Activated T-cell treated with anti-CD3 and anti-CD28 coated beads, Interleukin-2, amount 50 U/mL, for 72 hours (primary cell): ENCODE data around the gene CD1B. TPM values are rescaled to one million over a fixed set of nuclear protein-coding genes. Genes with fewer than 3 reads are reported as not detected.
"Not testable (repeated sequence)": the region's sequence is repeated elsewhere in the genome, so short reads cannot be mapped to it uniquely, and the experiment has no call there.

ENCODE experiments used
- ATAC-seq, 2 donors: fragments of 150-1000 bp; cut with Tn5 transposase; replicated peaks in 1 of 2; 2 replicates each; pipeline ENCODE4 v1.10.0; 2021; ENCODE audit warnings: moderate library complexity in 2 of 2, mild to moderate bottlenecking in 1 of 2
- DNase-seq, 2 donors: peaks; one replicate each; pipeline ENCODE4 v3.0.0; 2021 to 2022; ENCODE audit warnings: mixed read lengths in 1 of 2
- H3K27ac Mint-ChIP-seq: one replicate; pipeline ENCODE4 v1.8.0; 2022; ENCODE audit warnings: mild to moderate bottlenecking, moderate library complexity, mixed read lengths
- H3K27me3 Mint-ChIP-seq: one replicate; pipeline ENCODE4 v1.8.0; 2022; ENCODE audit warnings: low read depth, mixed read lengths
- H3K36me3 Mint-ChIP-seq, 2 donors: one replicate each; pipeline ENCODE4 v1.8.0; 2022; ENCODE audit warnings: mixed read lengths in 2 of 2, mild to moderate bottlenecking in 1 of 2; ENCODE audit not compliant: insufficient read depth in 2 of 2
- H3K4me1 Mint-ChIP-seq: one replicate; pipeline ENCODE4 v1.8.0; 2022; ENCODE audit warnings: low read depth, mixed read lengths
- H3K4me3 Mint-ChIP-seq, 2 donors: one replicate each; pipeline ENCODE4 v1.8.0; 2022; ENCODE audit warnings: mild to moderate bottlenecking in 2 of 2, mixed read lengths in 2 of 2, moderate library complexity in 2 of 2
- H3K9me3 Mint-ChIP-seq, 2 donors: one replicate each; pipeline ENCODE4 v1.8.0; 2022; ENCODE audit warnings: mixed read lengths in 2 of 2
- total RNA-seq, 2 donors: library from RNA; stranded (reverse); gene quantifications; one replicate each; pipeline ENCODE4 v1.2.3, GENCODE V29; 2022

Gene CD1B
- total RNA-seq, 2 donors from 2014 or later: not detected

- Mint-ChIP-seq H3K9me3 (peaks cover 9% of the 10 kb centered on the region in 2 donors), H3K4me1 (no peaks in the 10 kb centered on the region), H3K27ac (no peak overlapping the region), H3K36me3 (no peaks in the 10 kb centered on the region), H3K27me3 (peaks cover 5% of the 10 kb centered on the region), H3K4me3 (no peak overlapping the region)
- DNase-seq (no peak), ATAC-seq (no peak)
Measured at GRCh38 chr1:158310623-158311022, 20.7 kb downstream of the CD1B start.

GRCh38 chr1:158295791-158296190 is 35.5 kb downstream of the CD1B start:
- H3K36me3 Mint-ChIP-seq: peaks cover 3 to 5% of the 10 kb centered on the region in 2 donors
- H3K27ac Mint-ChIP-seq: no peak overlapping the region
- H3K4me1 Mint-ChIP-seq: no peaks in the 10 kb centered on the region
- ATAC-seq (no peak), DNase-seq (no peak)
- peaks cover 8% of the 10 kb centered on the region in 2 donors for H3K9me3 Mint-ChIP-seq
- H3K27me3 Mint-ChIP-seq: peaks cover 7% of the 10 kb centered on the region
- H3K4me3 Mint-ChIP-seq: no peak overlapping the region

GRCh38 chr1:158290321-158290844 is 40.9 kb downstream of the CD1B start:
- Mint-ChIP-seq H3K36me3 (no peaks in the 10 kb centered on the region), H3K27ac (no peak overlapping the region), H3K4me3 (no peak overlapping the region), H3K4me1 (peaks cover 19% of the 10 kb centered on the region), H3K9me3 (no peaks in the 10 kb centered on the region), H3K27me3 (peaks cover 5% of the 10 kb centered on the region)
- no peak for ATAC-seq
- DNase-seq: no peak

- Mint-ChIP-seq H3K36me3 (no peaks in the 10 kb centered on the region), H3K4me3 (no peak within 1 kb of the TSS), H3K9me3 (no peaks in the 10 kb centered on the region), H3K4me1 (peaks cover 23% of the 10 kb centered on the region), H3K27ac (no peak within 1 kb of the TSS), H3K27me3 (peaks cover 5% of the 10 kb centered on the region)
- ATAC-seq (no peak), DNase-seq (no peak)
Measured at GRCh38 chr1:158289811-158290210, 41.5 kb downstream of the CD1B start, which contains the start of gene CD1C. Gene CD1C (plus strand): TSS chr1:158289923. CDS start chr1:158290065, 142 bp downstream.

GRCh38 chr1:158286941-158287346 is 44.4 kb downstream of the CD1B start:
- DNase-seq (no peak), ATAC-seq (no peak)
- H3K4me1 Mint-ChIP-seq: peaks cover 23% of the 10 kb centered on the region
- peaks cover 12% of the 10 kb centered on the region for H3K27me3 Mint-ChIP-seq
- peaks cover 1% of the 10 kb centered on the region in 2 donors for H3K9me3 Mint-ChIP-seq
- no peaks in the 10 kb centered on the region for H3K36me3 Mint-ChIP-seq
- no peak overlapping the region for H3K27ac Mint-ChIP-seq
- H3K4me3 Mint-ChIP-seq: no peak overlapping the region

- ATAC-seq (peak; percentile 39 to 51), DNase-seq (no peak)
- H3K4me3 Mint-ChIP-seq: peak overlapping the region in 1 of 2 donors; percentile 57
- peaks cover 1 to 3% of the 10 kb centered on the region in 2 donors for H3K36me3 Mint-ChIP-seq
- peaks cover 12% of the 10 kb centered on the region for H3K27me3 Mint-ChIP-seq
- H3K4me1 Mint-ChIP-seq: peaks cover 23% of the 10 kb centered on the region
- no peak overlapping the region for H3K27ac Mint-ChIP-seq
- H3K9me3 Mint-ChIP-seq: peaks cover 1 to 2% of the 10 kb centered on the region in 2 donors
Measured at GRCh38 chr1:158286487-158286886, 44.8 kb downstream of the CD1B start.

GRCh38 chr1:158285756-158286241 is 45.5 kb downstream of the CD1B start:
- DNase-seq (peak; percentile 10 to 11), ATAC-seq (peak; percentile 55 to 56)
- Mint-ChIP-seq H3K27me3 (peaks cover 12% of the 10 kb centered on the region), H3K36me3 (peaks cover 3 to 4% of the 10 kb centered on the region in 2 donors), H3K27ac (no peak overlapping the region), H3K9me3 (peaks cover 3 to 5% of the 10 kb centered on the region in 2 donors), H3K4me1 (peaks cover 23% of the 10 kb centered on the region), H3K4me3 (peak overlapping the region; percentile 34 to 38)

- ATAC-seq (peak; percentile 72 to 78), DNase-seq (no peak)
- H3K9me3 Mint-ChIP-seq: peaks cover 3 to 5% of the 10 kb centered on the region in 2 donors
- H3K27me3 Mint-ChIP-seq: peaks cover 12% of the 10 kb centered on the region
- no peak overlapping the region for H3K27ac Mint-ChIP-seq
- H3K36me3 Mint-ChIP-seq: peaks cover 3 to 4% of the 10 kb centered on the region in 2 donors
- H3K4me3 Mint-ChIP-seq: no peak overlapping the region
- peaks cover 23% of the 10 kb centered on the region for H3K4me1 Mint-ChIP-seq
Measured at GRCh38 chr1:158283965-158284364, 47.4 kb downstream of the CD1B start.

- DNase-seq, H3K27ac Mint-ChIP-seq, H3K36me3 Mint-ChIP-seq, H3K27me3 Mint-ChIP-seq, H3K4me3 Mint-ChIP-seq, H3K9me3 Mint-ChIP-seq, ATAC-seq: not testable (repeated sequence)
- peaks cover 23% of the 10 kb centered on the region for H3K4me1 Mint-ChIP-seq
Measured at GRCh38 chr1:158282421-158282820, 48.9 kb downstream of the CD1B start.

Other genes starting within 250 kb of the CD1B start
- gene CD1D, start 150.6 kb downstream of the CD1B start, total RNA-seq: not detected
- not detected for gene CD1A, start 77.1 kb downstream of the CD1B start, total RNA-seq
- under 1 TPM in 1 of 2 donors, not detected in 1; 0.16 TPM for gene CD1C, start 41.6 kb downstream of the CD1B start, total RNA-seq
- gene CD1E, start 22.4 kb upstream of the CD1B start, total RNA-seq: not detected
- gene OR10T2, start 67.9 kb upstream of the CD1B start, total RNA-seq: not detected
- gene OR10K2, start 94.7 kb upstream of the CD1B start, total RNA-seq: not detected
- not detected for gene OR10K1, start 130.3 kb upstream of the CD1B start, total RNA-seq
- not detected for gene OR10R2, start 140.7 kb upstream of the CD1B start, total RNA-seq
- not detected for gene OR6Y1, start 222.9 kb upstream of the CD1B start, total RNA-seq
- gene OR6P1, start 239.0 kb upstream of the CD1B start, total RNA-seq: not detected
- not detected for gene OR10X1, start 248.4 kb upstream of the CD1B start, total RNA-seq